Measurements from ENCODE around the gene ENPP3. TPM values are rescaled to one million over a fixed set of nuclear protein-coding genes. Genes with fewer than 3 reads are reported as not detected.

Gene ENPP3
- total and polyA plus RNA-seq, 2 of the 13 experiments (the other 11 are each of a cell fraction or from before 2014, with no cell fraction given), result 40.0 to 75.4 TPM

- no peak for TF ChIP-seq GRHL1 (CRISPR knock-in tag; conservative IDR thresholded peaks at IDR 0.05)
- no peak for TF ChIP-seq ZNF333 (CRISPR knock-in tag; IDR thresholded peaks at IDR 0.05; ENCODE audit: borderline replicate concordance)
- TF ChIP-seq ZKSCAN5 (CRISPR knock-in tag; IDR thresholded peaks at IDR 0.05), result no peak
- 0 out of 2 replicates have a peak, but pooled peaks have one; percentile 17 for TF ChIP-seq NR2F6 (IDR thresholded peaks at IDR 0.05)
- no peak for TF ChIP-seq NR2F6 (CRISPR knock-in tag; IDR thresholded peaks at IDR 0.05)
- no peak for TF ChIP-seq CHCHD3 (CRISPR knock-in tag; IDR thresholded peaks at IDR 0.05)
- peak; percentile 72; the same call in 1 of the 2 replicates for TF ChIP-seq ISL2 (CRISPR knock-in tag; IDR thresholded peaks at IDR 0.05)
- peak; percentile 50 for TF ChIP-seq PAXIP1 (CRISPR knock-in tag; conservative IDR thresholded peaks at IDR 0.05)
- TF ChIP-seq IRX3 (CRISPR knock-in tag; IDR thresholded peaks at IDR 0.05; ENCODE audit: borderline replicate concordance, low read depth), result no peak
- peak; percentile 85 for TF ChIP-seq MED1 (CRISPR knock-in tag; IDR thresholded peaks at IDR 0.05)
- no peak for TF ChIP-seq FOXP1 (IDR thresholded peaks at IDR 0.05)
- TF ChIP-seq FOXP1 (CRISPR knock-in tag; IDR thresholded peaks at IDR 0.05), result peak; percentile 11; the same call in 1 of the 2 replicates
- peak; percentile 65; the same call in 1 of the 2 replicates for TF ChIP-seq NFIC (IDR thresholded peaks at IDR 0.05; ENCODE audit: low read length)
- TF ChIP-seq CREM (IDR thresholded peaks at IDR 0.05), result peak; percentile 60; the same call in 1 of the 2 replicates
- TF ChIP-seq CREM (CRISPR knock-in tag; IDR thresholded peaks at IDR 0.05), result no peak
These were observed 150.0 kb downstream of the ENPP3 start (continued) for GRCh38 chr6:131787079-131787478.
